GM18519 (cell line): ENCODE data around the gene RNGTT.

Experiments used
- ATAC-seq: cut with Tn5 transposase; IDR thresholded peaks from one replicate; pipeline ENCODE4 v1.9.1; 2021; ENCODE audit warnings: mild to moderate bottlenecking, moderate library complexity; ENCODE audit not compliant: unreplicated experiment, low FRiP score

RNGTT gene

GRCh38 chr6:88572449-88573139, 390.8 kb downstream of the RNGTT start:
- ATAC-seq = no peak

- ATAC-seq = no peak
Measured at GRCh38 chr6:88569959-88570358, 393.5 kb downstream of the RNGTT start.

GRCh38 chr6:88567696-88568095, 395.7 kb downstream of the RNGTT start:
- ATAC-seq = no peak

GRCh38 chr6:88566746-88567534, 396.5 kb downstream of the RNGTT start:
- no peak for ATAC-seq

- ATAC-seq = no peak
Measured at GRCh38 chr6:88565836-88566235, 397.6 kb downstream of the RNGTT start.

GRCh38 chr6:88565409-88565811, 398.0 kb downstream of the RNGTT start:
- ATAC-seq = no peak

GRCh38 chr6:88563277-88563625, 400.2 kb downstream of the RNGTT start:
- ATAC-seq = no peak

- ATAC-seq = no peak
Measured at GRCh38 chr6:88562353-88563276, 400.8 kb downstream of the RNGTT start.

- no peak for ATAC-seq
Measured at GRCh38 chr6:88561954-88562315, 401.5 kb downstream of the RNGTT start.

GRCh38 chr6:88561034-88561953, 402.1 kb downstream of the RNGTT start:
- ATAC-seq = no peak
